H9 (cell line): ENCODE data around the gene PNPLA7. TPM values are rescaled to one million over a fixed set of nuclear protein-coding genes. Genes with fewer than 3 reads are reported as not detected.

Source experiments
- DNase-seq: peaks from one replicate; pipeline ENCODE4 v3.0.0-alpha.2; 2017
- H2AFZ ChIP-seq: one replicate; pipeline ENCODE4 v1.6.1; 2013; ENCODE audit warnings: mild to moderate bottlenecking, low read length, control low read depth, moderate library complexity
- H2AK5ac ChIP-seq: 2 replicates; pipeline ENCODE4 v1.6.1; 2013; ENCODE audit warnings: low read length, control low read depth, mixed read lengths; ENCODE audit not compliant: insufficient read length
- H2BK120ac ChIP-seq: one replicate; pipeline ENCODE4 v1.6.1; 2013; ENCODE audit warnings: low read depth, mild to moderate bottlenecking, low read length, control low read depth, inconsistent platforms; ENCODE audit not compliant: poor library complexity, severe bottlenecking
- H2BK12ac ChIP-seq: 2 replicates; pipeline ENCODE4 v1.6.1; 2013; ENCODE audit warnings: low read length, control low read depth, mixed read lengths, low read depth; ENCODE audit not compliant: insufficient read length
- H2BK15ac ChIP-seq: 2 replicates; pipeline ENCODE4 v1.6.1; 2013; ENCODE audit warnings: low read depth, low read length, control low read depth
- H2BK20ac ChIP-seq: one replicate; pipeline ENCODE4 v1.6.1; 2013; ENCODE audit warnings: low read depth, mild to moderate bottlenecking, low read length, control low read depth, inconsistent platforms; ENCODE audit not compliant: poor library complexity, severe bottlenecking
- H2BK5ac ChIP-seq: 2 replicates; pipeline ENCODE4 v1.6.1; 2013; ENCODE audit warnings: low read length, control low read depth, mixed read lengths; ENCODE audit not compliant: insufficient read length
- H3K14ac ChIP-seq: 2 replicates; pipeline ENCODE4 v1.6.1; 2013; ENCODE audit warnings: low read length, control low read depth; ENCODE audit not compliant: insufficient read depth
- H3K18ac ChIP-seq: 2 replicates; pipeline ENCODE4 v1.6.1; 2013; ENCODE audit warnings: low read depth, mild to moderate bottlenecking, mixed read lengths, low read length, control low read depth; ENCODE audit not compliant: insufficient read length
- H3K23ac ChIP-seq: 2 replicates; pipeline ENCODE4 v1.6.1; 2013; ENCODE audit warnings: low read length, control low read depth, mixed read lengths, low read depth; ENCODE audit not compliant: insufficient read length
- H3K23me2 ChIP-seq: 2 replicates; pipeline ENCODE4 v1.6.1; 2013; ENCODE audit warnings: low read depth, mild to moderate bottlenecking, mixed read lengths, low read length, control low read depth; ENCODE audit not compliant: insufficient read length, poor library complexity, severe bottlenecking
- H3K27ac ChIP-seq: 2 replicates; pipeline ENCODE4 v1.5.1; 2013; ENCODE audit warnings: low read length, control low read depth, mixed read lengths, low read depth; ENCODE audit not compliant: insufficient read length
- H3K27me3 ChIP-seq: 2 replicates; pipeline ENCODE4 v1.6.1; 2013; ENCODE audit warnings: low read length, control low read depth, inconsistent platforms; ENCODE audit not compliant: insufficient read depth
- H3K4ac ChIP-seq: 2 replicates; pipeline ENCODE4 v1.6.1; 2013; ENCODE audit warnings: low read depth, mild to moderate bottlenecking, control low read depth, inconsistent platforms, low read length, moderate library complexity
- H3K4me1 ChIP-seq: 2 replicates; pipeline ENCODE4 v1.6.1; 2013; ENCODE audit warnings: low read length, control low read depth, inconsistent platforms; ENCODE audit not compliant: insufficient read depth
- H3K4me2 ChIP-seq: 2 replicates; pipeline ENCODE4 v1.6.1; 2013; ENCODE audit warnings: low read length, control low read depth, mixed read lengths; ENCODE audit not compliant: insufficient read length, insufficient read depth
- H3K56ac ChIP-seq: 2 replicates; pipeline ENCODE4 v1.6.1; 2013; ENCODE audit warnings: low read depth, mild to moderate bottlenecking, mixed read lengths, low read length, control low read depth; ENCODE audit not compliant: insufficient read length
- H3K79me1 ChIP-seq: 2 replicates; pipeline ENCODE4 v1.6.1; 2013; ENCODE audit warnings: low read depth, mild to moderate bottlenecking, moderate library complexity, low read length, control low read depth, inconsistent platforms; ENCODE audit not compliant: insufficient read depth, poor library complexity, severe bottlenecking
- H3K79me2 ChIP-seq: 2 replicates; pipeline ENCODE4 v1.6.1; 2013; ENCODE audit warnings: low read length, control low read depth, inconsistent platforms; ENCODE audit not compliant: insufficient read depth
- H3K9ac ChIP-seq: 2 replicates; pipeline ENCODE4 v1.6.1; 2013; ENCODE audit warnings: low read length, control low read depth, mixed read lengths; ENCODE audit not compliant: insufficient read length; ENCODE audit errors: extremely low read depth
- H3K9me3 ChIP-seq: one replicate; pipeline ENCODE4 v1.6.1; 2013; ENCODE audit warnings: low read depth, low read length, inconsistent platforms; ENCODE audit not compliant: control insufficient read depth
- H3T11ph ChIP-seq: one replicate; pipeline ENCODE4 v1.6.1; 2013; ENCODE audit warnings: mild to moderate bottlenecking, low read length, control low read depth, inconsistent platforms
- H4K20me1 ChIP-seq: one replicate; pipeline ENCODE4 v1.6.1; 2013; ENCODE audit not compliant: control insufficient read depth, insufficient read length, insufficient read depth
- H4K5ac ChIP-seq: 2 replicates; pipeline ENCODE4 v1.6.1; 2013; ENCODE audit warnings: low read depth, mild to moderate bottlenecking, mixed read lengths, low read length, control low read depth; ENCODE audit not compliant: insufficient read length
- H4K8ac ChIP-seq: replicated peaks from 2 replicates; pipeline ENCODE4 v1.6.1; 2013; ENCODE audit warnings: low read length, control low read depth, mixed read lengths, low read depth; ENCODE audit not compliant: insufficient read length
- H4K91ac ChIP-seq: 2 replicates; pipeline ENCODE4 v1.6.1; 2013; ENCODE audit warnings: low read depth, mild to moderate bottlenecking, moderate library complexity, mixed read lengths, low read length, control low read depth; ENCODE audit not compliant: insufficient read length
- H3K27ac Mint-ChIP-seq, 3 experiments: 2 replicates in 2 of 3; 3 replicates in 1 of 3; pipeline ENCODE4 v1.8.0; 2020 to 2021; ENCODE audit warnings: mixed read lengths in 3 of 3, mild to moderate bottlenecking in 1 of 3, moderate library complexity in 1 of 3
- H3K27me3 Mint-ChIP-seq: 2 replicates; pipeline ENCODE4 v1.8.0; 2021; ENCODE audit warnings: low read depth, mild to moderate bottlenecking, moderate library complexity, mixed read lengths
- H3K36me3 Mint-ChIP-seq, 3 experiments: 2 replicates in 2 of 3; 3 replicates in 1 of 3; pipeline ENCODE4 v1.8.0; 2020 to 2021; ENCODE audit warnings: low read depth in 3 of 3, mixed read lengths in 3 of 3; ENCODE audit not compliant: insufficient read depth in 1 of 3
- H3K4me1 Mint-ChIP-seq, 2 experiments: 2 replicates each; pipeline ENCODE4 v1.8.0; 2020; ENCODE audit warnings: mixed read lengths in 2 of 2
- H3K4me3 Mint-ChIP-seq, 2 experiments: 2 replicates in 1 of 2; 3 replicates in 1 of 2; pipeline ENCODE4 v1.8.0; 2020 to 2021; ENCODE audit warnings: mild to moderate bottlenecking in 2 of 2, mixed read lengths in 2 of 2, moderate library complexity in 1 of 2
- H3K9me3 Mint-ChIP-seq, 2 experiments: 2 replicates in 1 of 2; 3 replicates in 1 of 2; pipeline ENCODE4 v1.8.0; 2020; ENCODE audit warnings: mild to moderate bottlenecking in 2 of 2, mixed read lengths in 2 of 2, moderate library complexity in 1 of 2
- CTCF ChIP-seq: fragments of 200-600 bp; sonication (generic); conservative IDR thresholded peaks from 3 replicates; pipeline ENCODE4 v1.8.0; 2021; ENCODE audit warnings: antibody characterized with exemption, mild to moderate bottlenecking
- WGBS: extraction: QIAGEN DNeasy Blood & Tissue Kit; methylation state at CpG from one replicate; pipeline ENCODE4 v1.1.7; 2013; ENCODE audit warnings: missing lambda C conversion rate, low lambda C conversion rate, mixed read lengths; ENCODE audit not compliant: insufficient read length; ENCODE audit errors: extremely low coverage; 5-methylcytosine and 5-hydroxymethylcytosine counted together
- total RNA-seq: library from RNA; stranded (reverse); gene quantifications from 2 replicates; pipeline ENCODE4 v1.2.1, GENCODE V29; 2021

Gene PNPLA7
- total RNA-seq, 1 experiment from 2014 or later: 1.8 TPM

- peak within 1 kb of the TSS; percentile 24 to 94 (median 91); a peak in 5 of 7 replicates for H3K27ac Mint-ChIP-seq
- H3K4me3 Mint-ChIP-seq: peak within 1 kb of the TSS; percentile 86 to 90
- Histone ChIP-seq H2BK15ac (no peak within 1 kb of the TSS), H4K20me1 (no peaks in the 10 kb centered on the region), H3K14ac (peak within 1 kb of the TSS; percentile 84), H3K9me3 (no peaks in the 10 kb centered on the region), H2AK5ac (no peak within 1 kb of the TSS), H3K4me1 (peaks cover 4% of the 10 kb centered on the region; the same call in 1 of the 2 replicates), H2AFZ (no peak within 1 kb of the TSS), H4K91ac (no peak within 1 kb of the TSS), H3K56ac (no peak within 1 kb of the TSS), H3K9ac (peak within 1 kb of the TSS; percentile 79), H3K23me2 (peaks cover 12% of the 10 kb centered on the region), H3K4ac (no peak within 1 kb of the TSS), H2BK12ac (no peak within 1 kb of the TSS), H2BK20ac (no peak within 1 kb of the TSS), H3K4me2 (peak within 1 kb of the TSS; percentile 93), H3K23ac (no peak within 1 kb of the TSS), H4K8ac (no peak within 1 kb of the TSS), H3K79me2 (peaks cover 10% of the 10 kb centered on the region; the same call in 1 of the 2 replicates), H3K18ac (peak within 1 kb of the TSS; percentile 65), H4K5ac (no peak within 1 kb of the TSS), H3K27ac (no peak within 1 kb of the TSS), H2BK5ac (no peak within 1 kb of the TSS), H3K27me3 (no peaks in the 10 kb centered on the region), H2BK120ac (no peak within 1 kb of the TSS), H3K79me1 (peaks cover 13% of the 10 kb centered on the region), H3T11ph (no peak within 1 kb of the TSS)
- H3K36me3 Mint-ChIP-seq: peaks cover 37 to 72% (median 59%) of the 10 kb centered on the region in 3 experiments
- peak; percentile 95 for DNase-seq
- peak; percentile 98 for TF ChIP-seq CTCF
- WGBS: no CpG with 5 or more reads among the region's 82 CpGs
- H3K9me3 Mint-ChIP-seq: no peaks in the 10 kb centered on the region
- no peaks in the 10 kb centered on the region for H3K27me3 Mint-ChIP-seq
- H3K4me1 Mint-ChIP-seq: peaks cover 29 to 40% of the 10 kb centered on the region in 2 experiments
Measured at GRCh38 chr9:137578518-137579258, 28.5 kb upstream of the PNPLA7 start, which contains the start of gene DPH7. TSS of gene DPH7 (minus strand) at chr9:137578925. CDS start at chr9:137578777, 148 bp downstream.
